AG10803 (cell line): ENCODE data around the gene TEX2.

Experiments used
- DNase-seq: peaks from one replicate; pipeline ENCODE4 v3.0.0; 2010; ENCODE audit warnings: low read depth
- H3K4me3 ChIP-seq: 2 replicates; pipeline ENCODE4 v1.5.1; 2011; ENCODE audit warnings: mild to moderate bottlenecking, low read length, control low read depth
- TF ChIP-seq, protein P1 (sequence below): conservative IDR thresholded peaks from 2 replicates; pipeline ENCODE4 v1.5.1; 2011; ENCODE audit warnings: mild to moderate bottlenecking, low read length, control low read depth, inconsistent platforms

TEX2 gene

DNA sequence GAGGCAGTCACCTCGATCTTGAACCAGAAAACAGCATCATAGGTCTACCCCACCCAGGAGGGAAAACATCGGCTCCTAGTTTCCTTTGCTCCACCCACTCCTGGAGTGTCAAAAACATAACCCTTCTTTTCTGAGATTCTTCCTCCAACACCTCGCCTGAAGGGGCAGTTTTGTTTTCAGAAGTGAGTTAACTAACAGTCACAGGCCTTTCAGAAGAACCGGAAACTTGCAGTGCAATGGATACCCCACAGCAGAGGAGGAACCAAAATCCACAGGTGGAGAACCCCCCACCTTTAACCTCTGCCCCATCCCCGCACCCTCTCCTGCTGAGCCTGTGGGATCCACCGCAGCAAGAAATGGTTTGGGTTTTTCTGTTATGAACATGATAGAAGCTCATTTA, 7.8 kb upstream of the TEX2 start:
- TF ChIP-seq, protein P1, sequence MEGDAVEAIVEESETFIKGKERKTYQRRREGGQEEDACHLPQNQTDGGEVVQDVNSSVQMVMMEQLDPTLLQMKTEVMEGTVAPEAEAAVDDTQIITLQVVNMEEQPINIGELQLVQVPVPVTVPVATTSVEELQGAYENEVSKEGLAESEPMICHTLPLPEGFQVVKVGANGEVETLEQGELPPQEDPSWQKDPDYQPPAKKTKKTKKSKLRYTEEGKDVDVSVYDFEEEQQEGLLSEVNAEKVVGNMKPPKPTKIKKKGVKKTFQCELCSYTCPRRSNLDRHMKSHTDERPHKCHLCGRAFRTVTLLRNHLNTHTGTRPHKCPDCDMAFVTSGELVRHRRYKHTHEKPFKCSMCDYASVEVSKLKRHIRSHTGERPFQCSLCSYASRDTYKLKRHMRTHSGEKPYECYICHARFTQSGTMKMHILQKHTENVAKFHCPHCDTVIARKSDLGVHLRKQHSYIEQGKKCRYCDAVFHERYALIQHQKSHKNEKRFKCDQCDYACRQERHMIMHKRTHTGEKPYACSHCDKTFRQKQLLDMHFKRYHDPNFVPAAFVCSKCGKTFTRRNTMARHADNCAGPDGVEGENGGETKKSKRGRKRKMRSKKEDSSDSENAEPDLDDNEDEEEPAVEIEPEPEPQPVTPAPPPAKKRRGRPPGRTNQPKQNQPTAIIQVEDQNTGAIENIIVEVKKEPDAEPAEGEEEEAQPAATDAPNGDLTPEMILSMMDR, result no peak
- no peak overlapping the region for H3K4me3 ChIP-seq
- no peak for DNase-seq

DNA sequence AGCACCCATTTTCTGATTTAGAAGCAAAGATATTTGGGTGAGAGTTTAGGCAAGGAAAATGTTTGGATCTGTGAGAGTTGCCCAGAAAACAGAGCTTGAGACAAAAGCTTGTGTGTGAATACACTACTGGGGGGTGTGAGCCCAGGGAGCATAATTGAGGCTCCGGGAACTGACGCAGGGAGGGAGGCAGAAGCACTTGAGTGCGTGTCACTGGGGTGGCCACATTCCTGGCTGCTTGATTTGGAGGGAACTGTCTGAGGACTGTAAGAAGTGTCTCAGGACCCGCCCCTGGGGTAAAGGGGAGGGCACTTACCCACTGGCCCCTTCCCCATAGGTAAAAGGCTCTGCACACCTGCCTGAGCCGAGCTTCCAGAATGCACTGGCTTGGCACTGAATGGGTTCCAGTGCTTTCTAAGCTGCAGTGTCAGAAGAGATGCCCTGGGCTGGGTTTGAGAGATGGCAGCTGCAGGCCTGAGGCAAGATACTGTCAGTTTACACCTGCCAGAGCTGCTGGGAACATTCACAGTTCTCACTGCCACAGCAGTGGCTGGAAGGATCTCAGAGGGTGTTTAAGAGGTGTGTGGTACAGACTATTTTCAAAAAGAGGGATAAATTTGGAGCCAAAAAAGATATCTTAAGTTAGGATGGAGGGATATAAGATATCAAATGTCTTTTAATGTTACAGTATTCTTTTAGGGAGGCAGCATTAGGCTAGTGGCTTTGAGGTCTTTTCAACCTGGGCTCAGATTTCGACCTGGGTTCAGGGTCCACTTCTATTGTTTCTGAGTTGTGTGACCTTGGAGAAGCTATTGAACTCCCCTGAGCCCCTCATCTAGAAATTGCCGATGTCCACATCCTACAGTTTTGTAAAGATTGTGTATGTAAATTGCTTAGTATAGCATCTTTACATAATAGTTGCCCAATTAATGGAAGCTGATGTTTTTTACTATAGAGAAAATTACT, 6.9 kb upstream of the TEX2 start:
- TF ChIP-seq, protein P1, result no peak
- DNase-seq, result no peak
- no peak overlapping the region for H3K4me3 ChIP-seq

DNA sequence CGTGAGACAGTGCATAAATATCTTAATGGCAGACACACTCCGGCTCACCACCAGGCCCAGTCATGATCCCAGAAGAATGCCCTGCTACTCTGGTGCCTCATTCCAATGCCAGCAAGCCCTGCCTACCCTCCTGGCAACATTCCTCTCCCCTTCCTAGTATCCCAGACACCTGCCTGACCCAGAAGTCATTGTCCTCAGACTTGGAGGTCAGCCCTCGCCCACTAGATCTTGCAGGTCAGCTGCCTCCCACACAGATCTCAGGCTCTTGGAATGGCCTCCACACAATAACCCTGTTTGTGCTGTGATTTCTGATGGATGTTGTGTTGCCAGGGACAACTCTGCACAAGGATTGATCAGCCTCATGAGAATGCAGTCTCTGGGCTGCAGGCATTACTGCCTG, 1.8 kb upstream of the TEX2 start:
- no peak for DNase-seq

DNA sequence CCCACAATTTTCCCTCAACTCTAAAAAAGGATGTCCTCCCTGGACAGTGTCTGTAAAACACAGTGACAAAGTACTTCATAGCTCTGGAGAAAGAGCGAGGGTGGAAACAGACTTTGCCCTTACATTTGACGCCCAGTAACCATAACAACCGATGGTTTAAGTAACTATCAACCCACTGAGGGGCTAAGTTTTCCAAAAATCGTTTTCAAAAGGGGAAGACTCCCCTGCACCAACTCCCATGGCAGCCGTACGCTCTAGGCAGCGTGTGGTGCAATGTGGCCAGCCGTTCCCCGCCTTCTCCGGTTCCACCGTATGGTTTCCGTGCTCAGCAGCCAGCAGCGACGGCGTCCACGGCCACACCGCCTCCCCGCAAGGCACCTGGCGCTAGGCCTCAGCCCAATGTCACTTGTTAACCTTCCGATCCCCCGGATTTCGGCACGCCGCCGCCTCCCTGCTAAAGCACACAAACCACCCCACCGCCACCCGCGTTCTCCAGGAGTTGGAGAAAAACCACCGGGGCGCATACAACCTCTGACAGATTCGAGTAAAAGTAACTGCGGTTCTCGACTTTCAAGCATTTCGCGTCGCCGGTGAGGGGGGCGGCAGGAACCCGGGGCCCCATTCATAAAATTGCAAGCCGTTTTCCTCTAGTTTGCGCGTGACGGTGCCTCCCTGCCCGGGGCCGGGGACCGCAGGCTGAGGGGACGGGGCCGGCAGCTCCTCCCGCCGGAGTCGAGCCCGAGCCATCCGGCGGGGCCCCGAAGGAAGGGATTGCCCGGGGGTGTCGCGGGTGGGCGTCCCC, 661 bp downstream of the TEX2 start:
- DNase-seq, result no peak
- H3K4me3 ChIP-seq, result peak overlapping the region; percentile 70
- TF ChIP-seq, protein P1, result no peak

More for the DNA sequence above, 1.8 kb upstream of the TEX2 start:
- H3K4me3 ChIP-seq, result no peak overlapping the region
- TF ChIP-seq, protein P1, result no peak

DNA sequence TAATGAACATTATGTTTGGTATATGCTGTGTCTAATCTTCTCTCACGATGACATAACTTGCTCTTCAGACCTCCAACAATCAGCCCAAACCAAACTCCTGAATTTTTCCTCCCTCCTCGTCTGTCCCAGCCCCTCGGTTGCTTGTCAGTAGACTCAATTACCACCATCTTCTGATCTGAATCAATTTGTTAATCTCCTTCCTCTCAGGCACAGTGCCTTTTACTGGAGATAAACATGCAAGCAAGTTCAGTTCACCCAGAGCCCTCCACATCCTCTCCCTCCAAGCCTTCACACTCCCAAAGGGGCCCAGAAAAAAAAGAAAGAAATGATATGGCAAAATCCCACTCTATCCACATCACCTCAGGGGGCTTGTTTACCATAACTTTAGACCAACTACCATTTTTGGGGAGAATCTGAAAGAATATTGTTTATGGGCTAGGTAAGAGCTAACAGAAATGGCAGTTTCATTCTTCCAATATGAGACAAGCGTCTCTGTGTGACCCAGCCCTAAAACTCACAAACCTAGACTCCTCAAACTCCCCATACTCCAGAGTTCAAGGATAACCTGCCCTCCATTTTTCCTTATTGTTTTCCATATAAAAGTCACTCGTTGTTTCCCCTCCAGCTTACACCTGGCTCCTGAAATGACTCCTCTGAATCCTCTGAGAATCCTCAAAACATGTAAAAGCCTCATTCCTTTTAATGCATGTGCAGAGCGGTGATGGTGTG, 1.5 kb downstream of the TEX2 start:
- TF ChIP-seq, protein P1, result no peak
- DNase-seq, result no peak
- peak overlapping the region; percentile 70 for H3K4me3 ChIP-seq

DNA sequence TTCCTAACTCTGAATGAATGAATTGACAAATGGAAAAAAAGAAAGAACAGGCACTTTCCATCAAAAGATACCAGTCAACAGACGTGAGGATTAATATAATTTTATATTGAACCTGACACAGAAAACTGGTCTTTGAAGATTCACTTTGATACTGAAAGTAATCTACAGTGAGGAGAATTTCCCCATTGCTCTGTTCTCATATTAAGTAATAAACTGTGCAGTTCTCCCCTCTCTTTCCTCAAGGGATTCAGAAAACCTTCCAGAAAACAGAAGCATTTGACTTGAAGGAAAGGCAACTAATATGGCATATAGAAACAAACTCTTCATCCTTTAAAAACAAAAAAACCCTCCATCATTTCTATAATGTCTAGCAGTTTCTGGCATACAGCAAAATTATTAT, 2.2 kb downstream of the TEX2 start:
- no peak for DNase-seq
- no peak overlapping the region for H3K4me3 ChIP-seq
- TF ChIP-seq, protein P1, result no peak
